Measurements from ENCODE around the gene LCE2C.
"Not testable (repeated sequence)": the region's sequence is repeated elsewhere in the genome, so short reads cannot be mapped to it uniquely, and the experiment has no call there.

Gene LCE2C

GRCh38 chr1:152674983-152675382 lies at the start of gene LCE2C:
LCE2C (plus strand) TSS chr1:152675279; CDS start chr1:152676016, 737 bp downstream.
- not testable (repeated sequence) for DNase-seq

GRCh38 chr1:152626744-152627143 lies 48.3 kb upstream of the LCE2C start:
- DNase-seq: no peak

- no peak for DNase-seq
Observed at GRCh38 chr1:152630596-152630995, 44.5 kb upstream of the LCE2C start.

DNA sequence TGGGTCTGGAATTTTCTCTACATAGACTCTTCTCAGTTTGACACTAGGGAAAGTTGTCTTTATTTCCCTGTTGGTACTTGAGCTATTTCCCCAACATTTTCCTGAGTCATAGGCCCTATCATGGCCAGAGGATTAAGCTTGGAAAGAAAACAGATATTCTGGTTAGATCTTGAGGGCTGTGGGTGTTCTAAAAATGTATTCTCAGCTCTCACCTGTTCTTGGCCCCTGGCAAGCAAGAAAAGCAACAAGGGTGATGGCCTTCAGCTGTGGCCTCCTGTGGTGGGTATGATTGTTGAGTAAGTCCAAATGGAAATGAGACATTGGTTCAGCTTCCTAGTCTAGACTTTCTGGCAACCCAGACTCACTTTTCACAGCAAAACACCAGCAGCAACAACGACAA lies 34.7 kb upstream of the LCE2C start:
- no peak for DNase-seq

GRCh38 chr1:152643945-152644344 lies 31.1 kb upstream of the LCE2C start:
- no peak for DNase-seq

DNA sequence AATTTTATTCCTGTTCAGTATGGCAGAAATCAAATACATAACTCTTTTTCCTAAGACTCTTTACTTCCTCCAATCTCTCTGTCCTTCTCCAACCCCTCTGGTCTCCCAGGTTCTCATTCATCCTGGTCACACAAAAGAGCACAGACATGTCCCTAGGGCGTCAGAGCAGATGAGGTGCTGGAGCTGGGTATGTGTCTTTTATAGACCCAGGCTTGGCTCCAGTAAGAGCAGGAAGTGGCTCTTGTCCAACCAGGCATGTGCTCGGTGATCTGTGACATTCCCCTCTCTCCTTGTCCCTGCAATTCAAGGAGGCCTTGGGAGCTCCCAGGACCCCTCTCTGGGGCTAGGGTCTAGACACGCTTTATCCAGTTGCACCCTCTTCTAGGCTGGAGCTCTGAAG lies 29.9 kb upstream of the LCE2C start:
- no peak for DNase-seq

- DNase-seq: no peak
Observed at GRCh38 chr1:152646656-152647055, 28.4 kb upstream of the LCE2C start.

DNA sequence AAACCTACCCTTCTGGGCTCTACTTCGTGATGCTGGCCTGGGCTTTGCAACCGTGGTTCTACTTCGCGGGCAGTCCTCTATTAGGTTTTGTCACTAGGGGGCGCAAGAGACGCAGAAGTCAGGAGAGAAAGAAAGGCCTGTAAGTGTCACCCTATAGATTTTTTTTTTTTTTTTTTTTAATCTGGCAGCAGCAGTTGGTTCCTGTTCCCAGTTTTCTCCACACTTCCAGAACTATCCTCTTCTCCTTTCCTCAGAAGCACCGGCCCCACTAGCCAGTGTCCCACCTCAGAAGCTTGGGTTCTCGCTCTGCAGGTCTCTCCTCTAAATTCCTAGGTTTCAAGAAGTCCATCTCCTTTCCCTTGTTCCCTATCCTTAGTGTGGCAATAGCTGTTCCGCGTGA lies 21.0 kb upstream of the LCE2C start:
- DNase-seq: peak in 29 of 58 donors; percentile 0 to 46 (median 10)

DNA sequence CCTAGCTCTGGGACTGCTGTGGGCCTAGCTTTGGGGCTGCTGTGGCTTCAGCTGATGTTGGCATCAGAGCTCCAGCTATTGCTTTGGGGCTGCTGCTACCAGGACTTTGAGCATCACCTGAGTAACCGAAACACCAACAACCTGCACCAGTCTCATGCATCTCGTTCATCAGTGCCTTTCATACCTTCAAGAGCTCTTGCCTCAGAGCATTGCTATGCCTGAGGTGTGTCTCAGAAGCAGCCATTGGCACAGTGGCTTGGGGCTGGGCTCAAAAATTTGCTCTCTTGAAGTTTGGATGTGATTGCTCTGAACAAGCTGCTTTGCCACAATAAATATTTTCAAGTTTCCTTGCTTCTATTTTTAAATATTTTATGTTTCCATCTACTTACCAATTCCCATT lies 18.6 kb upstream of the LCE2C start:
- no peak for DNase-seq

- DNase-seq: no peak
Observed at GRCh38 chr1:152657677-152658076, 17.4 kb upstream of the LCE2C start.

- no peak for DNase-seq
Observed at GRCh38 chr1:152658649-152659048, 16.4 kb upstream of the LCE2C start.

DNA sequence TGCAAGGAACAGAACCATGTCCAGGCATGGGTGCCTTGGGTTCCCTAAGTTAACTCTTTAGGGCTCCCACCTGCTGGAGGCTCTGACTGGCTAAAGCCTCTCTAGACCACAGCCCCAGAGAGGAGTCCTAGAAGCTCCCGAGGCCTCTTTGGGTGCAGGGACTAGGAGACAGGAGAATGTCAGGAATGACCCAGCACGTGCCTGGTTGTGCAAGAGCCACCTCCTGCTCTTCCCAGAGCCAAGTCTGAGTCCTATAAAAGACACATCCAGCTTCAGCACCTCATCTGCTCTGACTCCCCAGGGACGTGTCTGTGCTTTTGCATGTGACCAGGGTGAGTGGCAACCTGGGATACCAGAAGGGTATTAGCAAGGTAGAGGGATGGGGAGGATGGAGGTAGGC lies 12.0 kb upstream of the LCE2C start, which contains the start of gene LCE2D:
LCE2D (plus strand) TSS at position 283 of the 400 bp plus-strand sequence. CDS start 726 bp downstream, outside the sequence.
- no peak for DNase-seq

DNA sequence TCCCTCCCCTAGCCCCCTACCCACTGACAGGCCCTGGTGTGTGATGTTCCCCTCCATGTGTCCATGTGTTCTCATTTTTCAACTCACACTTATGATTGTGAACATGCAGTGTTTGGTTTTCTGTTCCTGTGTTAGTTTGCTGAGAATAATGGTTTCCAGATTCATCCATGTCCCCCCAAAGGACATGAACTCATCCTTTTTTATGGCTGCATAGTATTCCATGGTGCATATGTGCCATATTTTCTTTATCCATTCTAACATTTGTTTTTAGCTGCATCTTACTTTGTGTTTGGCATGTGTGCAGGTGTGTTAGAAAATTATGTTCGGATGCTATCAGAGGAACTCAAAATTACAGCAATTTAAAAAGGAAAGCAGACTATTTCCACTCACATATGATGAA lies 8.9 kb upstream of the LCE2C start:
- DNase-seq: not testable (repeated sequence)

DNA sequence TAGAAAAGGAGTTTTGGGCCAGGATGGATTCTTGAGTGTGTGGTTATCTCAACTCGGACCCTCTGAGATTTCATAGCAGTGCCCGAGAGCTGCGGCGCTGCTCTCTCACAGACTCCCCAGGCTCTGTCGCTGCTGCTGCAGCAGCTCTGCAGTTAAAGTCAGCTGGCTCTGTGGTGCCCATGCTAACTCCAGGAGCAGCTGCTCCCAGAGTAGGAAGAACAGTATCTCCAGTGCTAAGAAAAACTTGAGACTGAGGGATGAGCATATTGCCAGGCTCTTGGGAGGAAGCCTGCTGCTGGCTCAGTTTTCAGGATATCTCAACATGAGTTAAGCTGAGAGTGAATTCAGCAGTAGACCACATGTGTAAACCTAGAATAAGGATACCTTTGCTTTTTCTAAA lies 7.4 kb upstream of the LCE2C start:
- peak in 15 of 58 donors; percentile 1 to 66 (median 11) for DNase-seq

DNA sequence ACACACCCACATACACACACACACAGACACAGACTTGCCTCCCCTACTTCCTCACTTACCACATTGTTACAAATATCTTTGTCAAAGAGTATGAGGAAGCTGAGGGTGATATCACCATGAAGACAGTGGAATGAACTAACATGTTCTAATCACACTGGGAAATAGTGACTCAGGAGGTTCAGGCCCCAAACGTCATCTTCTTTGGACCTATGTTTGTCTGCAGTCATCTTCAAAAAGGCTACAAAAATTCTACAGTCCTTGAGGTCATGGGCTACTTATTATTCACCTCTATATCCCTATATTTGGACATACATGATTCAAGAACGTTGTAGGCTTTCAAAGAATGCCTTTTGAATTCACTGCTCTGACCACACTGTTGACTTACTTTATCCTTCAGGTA lies 2.1 kb upstream of the LCE2C start:
- no peak for DNase-seq

DNA sequence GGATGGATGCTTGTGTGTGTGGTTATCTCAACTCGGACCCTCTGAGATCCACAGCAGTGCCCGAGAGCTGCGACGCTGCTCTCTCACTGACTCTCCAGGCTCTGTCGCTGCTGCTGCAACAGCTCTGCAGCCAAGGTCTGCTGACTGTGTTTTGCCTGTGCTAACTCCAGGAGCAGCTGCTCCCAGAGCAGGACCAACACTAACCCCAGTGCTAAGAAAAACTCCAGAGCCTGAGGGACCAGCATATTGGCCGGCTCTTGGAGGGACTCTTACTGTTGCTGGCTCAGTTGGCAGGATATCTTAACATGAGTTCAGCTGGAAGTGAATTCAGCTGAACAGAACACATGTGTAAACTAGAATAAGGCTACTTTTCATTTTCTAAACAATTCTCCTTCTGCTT lies 4.4 kb downstream of the LCE2C start:
- peak in 1 of 58 donors; percentile 1 for DNase-seq

DNA sequence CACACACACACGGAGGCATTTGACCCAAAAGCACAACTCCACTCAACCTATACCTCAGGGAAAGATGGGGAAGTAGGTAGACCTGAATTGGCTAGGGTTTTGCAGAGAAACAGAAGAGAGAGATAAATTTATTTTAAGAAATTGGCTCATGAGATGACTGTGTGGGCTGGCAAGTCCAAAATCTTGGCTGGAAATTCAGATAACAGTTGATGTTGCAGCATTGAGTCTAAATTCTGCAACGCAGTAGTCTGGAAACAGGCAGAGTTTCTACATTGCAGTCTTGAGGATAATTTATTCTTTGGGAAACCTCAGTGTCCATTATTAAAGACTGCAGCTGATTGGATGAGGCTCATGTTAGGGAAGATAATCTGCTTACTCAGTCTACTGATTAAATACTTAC lies 6.5 kb downstream of the LCE2C start:
- peak in 5 of 58 donors; percentile 1 to 21 (median 4) for DNase-seq

DNA sequence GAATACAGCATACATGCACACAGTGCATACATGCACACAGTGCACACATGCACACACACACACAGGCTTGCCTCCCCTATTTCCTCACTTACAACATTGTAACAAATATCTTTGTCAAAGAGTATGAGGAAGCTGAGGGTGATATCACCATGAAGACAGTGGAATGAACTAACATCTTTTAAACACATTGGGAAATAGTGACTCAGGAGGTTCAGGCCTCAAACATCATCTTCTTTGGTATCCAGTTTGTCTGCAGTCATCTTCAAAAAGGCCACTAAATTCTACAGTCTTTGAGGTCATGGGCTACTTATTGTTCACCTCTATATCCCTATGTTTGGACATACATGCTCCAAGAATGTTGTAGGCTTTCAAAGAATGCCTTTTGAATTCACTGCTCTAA lies 8.8 kb downstream of the LCE2C start:
- no peak for DNase-seq

DNA sequence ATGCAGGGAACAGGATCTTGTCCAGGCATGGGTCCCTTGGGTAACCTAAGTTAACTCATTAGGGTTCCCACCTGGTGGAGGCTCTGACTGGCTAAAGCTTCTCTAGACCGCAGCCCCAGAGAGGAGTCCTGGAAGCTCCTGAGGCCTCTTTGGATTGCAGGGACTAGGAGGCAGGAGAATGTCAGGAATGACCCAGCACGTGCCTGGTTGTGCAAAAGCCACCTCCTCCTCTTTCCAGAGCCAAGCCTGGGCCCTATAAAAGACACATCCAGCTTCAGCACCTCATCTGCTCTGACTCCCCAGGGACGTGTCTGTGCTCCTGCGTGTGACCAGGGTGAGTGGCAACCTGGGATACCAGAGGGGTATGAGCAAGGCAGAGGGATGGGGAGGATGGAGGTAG lies 10.7 kb downstream of the LCE2C start, which contains the start of gene LCE2B:
LCE2B (plus strand) TSS at position 301 of the 400 bp plus-strand sequence. CDS start 721 bp downstream, outside the sequence.
- DNase-seq: not testable (repeated sequence)

- no peak for DNase-seq
Observed at GRCh38 chr1:152697701-152698600, 22.9 kb downstream of the LCE2C start, which contains the start of gene LCE2A. LCE2A (plus strand) TSS chr1:152698345; CDS start chr1:152698902, 557 bp downstream.

- DNase-seq: no peak
Observed at GRCh38 chr1:152699746-152700145, 24.7 kb downstream of the LCE2C start.

DNA sequence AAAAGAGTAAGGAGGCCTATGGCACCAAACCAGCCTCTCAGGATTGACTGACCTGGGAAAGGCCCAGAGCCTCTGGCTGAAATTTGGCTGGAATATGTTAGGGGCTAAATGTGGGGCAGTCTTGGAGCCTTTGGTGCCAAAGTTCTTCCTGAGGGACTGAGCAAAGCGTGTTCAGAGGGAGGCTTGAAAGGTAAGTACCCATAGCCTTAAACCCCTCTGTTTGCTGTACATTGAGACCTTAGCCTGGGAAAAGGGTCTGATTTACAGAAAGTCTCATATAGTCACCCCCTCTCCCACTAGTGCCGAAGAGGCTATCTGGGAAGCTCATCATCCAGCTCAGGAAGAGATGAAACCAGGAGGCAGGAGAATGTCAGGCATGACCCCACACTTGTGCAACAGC lies 32.8 kb downstream of the LCE2C start, which contains the start of gene LCE4A:
LCE4A (plus strand) TSS at position 301 of the 400 bp plus-strand sequence. CDS start 916 bp downstream, outside the sequence.
- DNase-seq: no peak

DNA sequence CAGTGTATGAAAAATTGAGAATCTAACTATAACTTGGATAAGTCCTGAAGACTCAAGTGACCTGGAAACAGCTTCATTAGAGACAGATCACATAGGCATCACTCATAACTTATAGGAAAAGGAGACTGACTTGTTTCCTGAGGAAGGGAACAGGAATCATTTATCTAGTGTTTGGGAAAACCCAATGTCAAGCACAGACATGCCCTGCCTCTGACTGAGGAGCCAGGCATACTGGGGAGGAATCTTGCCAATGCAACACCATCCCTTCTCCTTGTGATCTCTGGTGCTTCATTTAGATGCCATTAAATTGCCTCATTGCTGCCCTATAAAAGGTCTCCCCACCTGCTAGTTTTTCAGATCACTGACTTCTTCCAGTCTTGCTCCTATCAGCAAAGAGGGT lies 43.2 kb downstream of the LCE2C start:
- no peak for DNase-seq

Data from anterior cingulate cortex (tissue), 58 donors.